Hair follicle dermal papilla cell (primary cell): ENCODE data around the gene HDAC3. TPM values are rescaled to one million over a fixed set of nuclear protein-coding genes. Genes with fewer than 3 reads are reported as not detected.

Experiments
- small RNA-seq: library from RNA; depleted of rRNA; stranded (forward); fragments of <200 nt; gene quantifications from one replicate; pipeline ENCODE3, GENCODE V24; 2012
- total RNA-seq: library from RNA; depleted of rRNA; stranded (reverse); fragments of >200 nt; gene quantifications from 2 replicates; pipeline ENCODE4 v1.2.3, GENCODE V29; 2012

HDAC3 gene
- 68.5 and 73.2 TPM in 2 replicates for total RNA-seq

GRCh38 chr5:141636413-141637122 lies at the start of gene HDAC3, which contains the start of gene RELL2:
HDAC3 (minus strand) TSS chr5:141636849; CDS start chr5:141636790, 59 bp downstream.
RELL2 (plus strand) TSS chr5:141636997; CDS start chr5:141638226, 1,229 bp downstream.

GRCh38 chr5:141681695-141682641 lies 45.3 kb upstream of the HDAC3 start, which contains the start of gene ARAP3:
ARAP3 (minus strand) TSS chr5:141682230; CDS start chr5:141680486, 1,744 bp downstream.

GRCh38 chr5:141650851-141651727 lies 14.4 kb upstream of the HDAC3 start, which contains the start of gene FCHSD1:
FCHSD1 (minus strand) TSS chr5:141651418; CDS start chr5:141651368, 50 bp downstream.

GRCh38 chr5:141618804-141619554 lies 17.7 kb downstream of the HDAC3 start, which contains the start of gene DIAPH1:
DIAPH1 (minus strand) TSS chr5:141619000; CDS start chr5:141618914, 86 bp downstream.

Small RNA genes lying within 50 kb of the gene (small RNA-seq; reads per million reads assigned to genes)
- gene RPS27AP10, result not detected

Other genes with a start within 250 kb of the HDAC3 start
- gene PCDHGB4, start 249.2 kb downstream of the HDAC3 start, total RNA-seq, result 18.0 and 23.0 TPM in 2 replicates
- gene PCDHGA8, start 244.2 kb downstream of the HDAC3 start, total RNA-seq, result 3.0 and 4.1 TPM in 2 replicates
- gene PCDHGB5, start 238.9 kb downstream of the HDAC3 start, total RNA-seq, result 28.4 and 32.7 TPM in 2 replicates
- 7.1 and 7.3 TPM in 2 replicates for gene PCDHGA9, start 234.1 kb downstream of the HDAC3 start, total RNA-seq
- gene PCDHGB6, start 228.8 kb downstream of the HDAC3 start, total RNA-seq, result 5.0 and 6.1 TPM in 2 replicates
- gene PCDHGA10, start 223.9 kb downstream of the HDAC3 start, total RNA-seq, result 16.7 and 19.1 TPM in 2 replicates
- gene PCDHGB7, start 219.2 kb downstream of the HDAC3 start, total RNA-seq, result 20.2 and 20.3 TPM in 2 replicates
- 14.6 and 19.8 TPM in 2 replicates for gene PCDHGA11, start 215.8 kb downstream of the HDAC3 start, total RNA-seq
- gene PCDHGA12, start 206.3 kb downstream of the HDAC3 start, total RNA-seq, result 23.6 and 37.8 TPM in 2 replicates
- 126 and 129 TPM in 2 replicates for gene PCDHGC3, start 160.9 kb downstream of the HDAC3 start, total RNA-seq
- 6.3 and 6.5 TPM in 2 replicates for gene PCDHGC4, start 151.8 kb downstream of the HDAC3 start, total RNA-seq
- gene PCDHGC5, start 147.8 kb downstream of the HDAC3 start, total RNA-seq, result 4.5 and 4.7 TPM in 2 replicates
- gene DIAPH1, start 17.8 kb downstream of the HDAC3 start, total RNA-seq, result 23.0 and 23.1 TPM in 2 replicates
- 5.5 and 6.7 TPM in 2 replicates for gene RELL2, start 148 bp upstream of the HDAC3 start, total RNA-seq
- gene FCHSD1, start 14.6 kb upstream of the HDAC3 start, total RNA-seq, result 45.5 and 51.6 TPM in 2 replicates
- 12.5 and 17.0 TPM in 2 replicates for gene ARAP3, start 45.4 kb upstream of the HDAC3 start, total RNA-seq
- 1.2 and 1.5 TPM in 2 replicates for gene PCDH1, start 241.6 kb upstream of the HDAC3 start, total RNA-seq